ENCODE measurements around the gene ZNF804B. TPM values are rescaled to one million over a fixed set of nuclear protein-coding genes. Genes with fewer than 3 reads are reported as not detected.

The ZNF804B gene
- total and polyA plus RNA-seq, 9 of the 15 experiments (the other 6 are each of a cell fraction or from before 2014, with no cell fraction given): 0.04 to 0.22 (median 0.09) TPM; not detected in 6

DNA sequence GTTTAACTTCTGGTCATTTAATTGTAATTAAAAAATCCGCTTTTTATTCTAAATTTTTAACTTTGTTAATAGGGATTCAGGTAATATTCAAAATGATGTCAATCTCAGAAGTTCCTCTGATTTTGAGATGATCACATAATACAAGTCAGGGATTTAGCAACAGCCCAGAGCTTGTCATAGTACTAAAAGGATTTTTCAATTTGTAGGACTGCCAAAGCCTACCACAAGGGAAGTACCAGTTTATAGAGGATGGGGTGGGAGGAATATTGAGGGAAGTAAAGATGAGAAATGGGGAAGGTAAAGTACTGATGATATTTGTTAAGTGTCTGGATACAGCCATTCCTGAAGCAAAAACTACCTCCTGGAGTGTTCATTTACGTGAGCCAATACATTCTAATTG, 314.3 kb downstream of the ZNF804B start:
- no peak overlapping the region for H3K27ac ChIP-seq (ENCODE audit: extremely low read depth, low read depth, low read length)
- H3K79me2 ChIP-seq (ENCODE audit: control insufficient read depth, insufficient read depth, low read length): no peaks in the 10 kb centered on the region
- H3K27me3 ChIP-seq (ENCODE audit: control insufficient read depth in 2 of 2, insufficient read depth in 2 of 2, low read length in 2 of 2): no peaks in the 10 kb centered on the region
- CTCF ChIA-PET (ENCODE audit: low intra/inter-chr PET ratio): no interaction called here
- H3K9me1 ChIP-seq (ENCODE audit: control insufficient read depth, insufficient read depth, low read length): no peaks in the 10 kb centered on the region
- BruUV-seq (replicated peaks): no TSS peak
- H3K4me1 ChIP-seq (replicated peaks in 1 of 2; ENCODE audit: control insufficient read depth in 2 of 2, insufficient read depth in 2 of 2, low read length in 2 of 2): no peaks in the 10 kb centered on the region
- 0% methylated on average over 2 of the region's 2 CpGs for WGBS (ENCODE audit: insufficient coverage, low coverage, missing lambda C conversion rate)
- no peak overlapping the region for H3K4me2 ChIP-seq (ENCODE audit: insufficient read depth, low read length)
- intact Hi-C loops (cut with micrococcal nuclease) (no loop called here), in situ Hi-C loops (cut with MboI) (no loop called here)
- POLR2A ChIA-PET: no interaction called here
- FAIRE-seq: no peak
- H2AFZ ChIP-seq (ENCODE audit: low read depth, low read length): no peak overlapping the region
- TF ChIP-seq, protein P1, sequence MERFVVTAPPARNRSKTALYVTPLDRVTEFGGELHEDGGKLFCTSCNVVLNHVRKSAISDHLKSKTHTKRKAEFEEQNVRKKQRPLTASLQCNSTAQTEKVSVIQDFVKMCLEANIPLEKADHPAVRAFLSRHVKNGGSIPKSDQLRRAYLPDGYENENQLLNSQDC (CRISPR knock-in tag; IDR thresholded peaks at IDR 0.05): no peak
- TF ChIP-seq TAF15 (IDR thresholded peaks at IDR 0.05; ENCODE audit: low read depth, low read length) (no peak), ZNF589 (CRISPR knock-in tag; IDR thresholded peaks at IDR 0.05; ENCODE audit: low read depth) (no peak), ZNF133 (CRISPR knock-in tag; IDR thresholded peaks at IDR 0.05) (no peak), ZFP30 (CRISPR knock-in tag; IDR thresholded peaks at IDR 0.05; ENCODE audit: borderline replicate concordance) (no peak), ZNF140 (CRISPR knock-in tag; IDR thresholded peaks at IDR 0.05) (no peak), DMBX1 (CRISPR knock-in tag; IDR thresholded peaks at IDR 0.05; ENCODE audit: borderline replicate concordance) (no peak), ILK (tag; IDR thresholded peaks at IDR 0.05; ENCODE audit: borderline replicate concordance, low read depth) (no peak)
- TF ChIP-seq, protein P2, sequence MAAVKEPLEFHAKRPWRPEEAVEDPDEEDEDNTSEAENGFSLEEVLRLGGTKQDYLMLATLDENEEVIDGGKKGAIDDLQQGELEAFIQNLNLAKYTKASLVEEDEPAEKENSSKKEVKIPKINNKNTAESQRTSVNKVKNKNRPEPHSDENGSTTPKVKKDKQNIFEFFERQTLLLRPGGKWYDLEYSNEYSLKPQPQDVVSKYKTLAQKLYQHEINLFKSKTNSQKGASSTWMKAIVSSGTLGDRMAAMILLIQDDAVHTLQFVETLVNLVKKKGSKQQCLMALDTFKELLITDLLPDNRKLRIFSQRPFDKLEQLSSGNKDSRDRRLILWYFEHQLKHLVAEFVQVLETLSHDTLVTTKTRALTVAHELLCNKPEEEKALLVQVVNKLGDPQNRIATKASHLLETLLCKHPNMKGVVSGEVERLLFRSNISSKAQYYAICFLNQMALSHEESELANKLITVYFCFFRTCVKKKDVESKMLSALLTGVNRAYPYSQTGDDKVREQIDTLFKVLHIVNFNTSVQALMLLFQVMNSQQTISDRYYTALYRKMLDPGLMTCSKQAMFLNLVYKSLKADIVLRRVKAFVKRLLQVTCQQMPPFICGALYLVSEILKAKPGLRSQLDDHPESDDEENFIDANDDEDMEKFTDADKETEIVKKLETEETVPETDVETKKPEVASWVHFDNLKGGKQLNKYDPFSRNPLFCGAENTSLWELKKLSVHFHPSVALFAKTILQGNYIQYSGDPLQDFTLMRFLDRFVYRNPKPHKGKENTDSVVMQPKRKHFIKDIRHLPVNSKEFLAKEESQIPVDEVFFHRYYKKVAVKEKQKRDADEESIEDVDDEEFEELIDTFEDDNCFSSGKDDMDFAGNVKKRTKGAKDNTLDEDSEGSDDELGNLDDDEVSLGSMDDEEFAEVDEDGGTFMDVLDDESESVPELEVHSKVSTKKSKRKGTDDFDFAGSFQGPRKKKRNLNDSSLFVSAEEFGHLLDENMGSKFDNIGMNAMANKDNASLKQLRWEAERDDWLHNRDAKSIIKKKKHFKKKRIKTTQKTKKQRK (IDR thresholded peaks at IDR 0.05; ENCODE audit: borderline replicate concordance, low read depth, low read length): no peak
- TF ChIP-seq, protein P3, sequence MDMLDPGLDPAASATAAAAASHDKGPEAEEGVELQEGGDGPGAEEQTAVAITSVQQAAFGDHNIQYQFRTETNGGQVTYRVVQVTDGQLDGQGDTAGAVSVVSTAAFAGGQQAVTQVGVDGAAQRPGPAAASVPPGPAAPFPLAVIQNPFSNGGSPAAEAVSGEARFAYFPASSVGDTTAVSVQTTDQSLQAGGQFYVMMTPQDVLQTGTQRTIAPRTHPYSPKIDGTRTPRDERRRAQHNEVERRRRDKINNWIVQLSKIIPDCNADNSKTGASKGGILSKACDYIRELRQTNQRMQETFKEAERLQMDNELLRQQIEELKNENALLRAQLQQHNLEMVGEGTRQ (CRISPR knock-in tag; IDR thresholded peaks at IDR 0.05): no peak
- no peak overlapping the region for H3K4me3 ChIP-seq
- no peak overlapping the region for H3K9ac ChIP-seq (ENCODE audit: insufficient read depth in 1 of 2, low read depth in 2 of 2, low read length in 2 of 2)
- H3K9me3 ChIP-seq (replicated peaks; ENCODE audit: control insufficient read depth, insufficient read depth, low read depth, low read length): no peaks in the 10 kb centered on the region; the same call in none of the 2 replicates
- no peaks in the 10 kb centered on the region for H4K20me1 ChIP-seq (replicated peaks; ENCODE audit: control insufficient read depth, insufficient read depth, low read length)
- ATAC-seq: no peak
- no peak for DNase-seq (ENCODE audit: extremely low read depth in 1 of 4, low spot score in 3 of 4)
- no peaks in the 10 kb centered on the region for H3K36me3 ChIP-seq (ENCODE audit: control insufficient read depth, insufficient read depth, low read length)

Measured in K562 (cell line).